Right lobe of liver (tissue), 4 donors: ENCODE data around the gene MTG1.

Source experiments
- POLR2A ChIP-seq: fragments of 450-650 bp; IDR thresholded peaks from one replicate; pipeline ENCODE4 v1.6.1; 2017; ENCODE audit warnings: antibody characterized with exemption, mild to moderate bottlenecking
- TF ChIP-seq, protein P1 (sequence below), 4 donors: fragments of 200-600 bp in 3 of 4; fragments of 450-650 bp in 1 of 4; IDR thresholded peaks; one replicate each; pipeline versions ENCODE4 v1.5.1 to v1.8.0; 2016 to 2022; ENCODE audit warnings: antibody characterized with exemption in 4 of 4, mild to moderate bottlenecking in 2 of 4
- donor health status: DM: no; HTN: no; CAD: no.
- donor health status: DM: no; HTN: no; CAD: no.
- donor health status: DM: no; HTN: yes; CAD: no.

DNA sequence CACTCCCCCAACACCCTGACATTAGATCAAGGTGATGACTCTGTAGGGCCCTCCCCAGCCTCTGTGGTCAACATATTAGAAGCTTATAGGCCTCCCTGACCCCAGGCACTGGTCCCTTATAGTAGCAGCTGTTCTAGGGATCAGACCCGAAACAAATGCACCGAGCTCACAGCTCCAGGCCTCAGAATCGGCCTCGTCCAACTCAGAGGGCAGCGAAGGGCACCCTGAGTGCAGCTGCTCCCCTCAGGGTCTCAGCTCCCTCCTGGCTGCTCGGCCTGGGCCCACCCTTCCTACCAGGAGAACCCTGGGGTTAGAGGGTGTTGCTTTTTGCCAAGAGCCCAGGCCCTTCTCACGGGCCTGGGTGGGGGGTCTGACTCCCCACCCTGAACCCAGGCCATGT lies 25.8 kb upstream of the MTG1 start:
- TF ChIP-seq POLR2A, result no peak
- TF ChIP-seq, protein P1, sequence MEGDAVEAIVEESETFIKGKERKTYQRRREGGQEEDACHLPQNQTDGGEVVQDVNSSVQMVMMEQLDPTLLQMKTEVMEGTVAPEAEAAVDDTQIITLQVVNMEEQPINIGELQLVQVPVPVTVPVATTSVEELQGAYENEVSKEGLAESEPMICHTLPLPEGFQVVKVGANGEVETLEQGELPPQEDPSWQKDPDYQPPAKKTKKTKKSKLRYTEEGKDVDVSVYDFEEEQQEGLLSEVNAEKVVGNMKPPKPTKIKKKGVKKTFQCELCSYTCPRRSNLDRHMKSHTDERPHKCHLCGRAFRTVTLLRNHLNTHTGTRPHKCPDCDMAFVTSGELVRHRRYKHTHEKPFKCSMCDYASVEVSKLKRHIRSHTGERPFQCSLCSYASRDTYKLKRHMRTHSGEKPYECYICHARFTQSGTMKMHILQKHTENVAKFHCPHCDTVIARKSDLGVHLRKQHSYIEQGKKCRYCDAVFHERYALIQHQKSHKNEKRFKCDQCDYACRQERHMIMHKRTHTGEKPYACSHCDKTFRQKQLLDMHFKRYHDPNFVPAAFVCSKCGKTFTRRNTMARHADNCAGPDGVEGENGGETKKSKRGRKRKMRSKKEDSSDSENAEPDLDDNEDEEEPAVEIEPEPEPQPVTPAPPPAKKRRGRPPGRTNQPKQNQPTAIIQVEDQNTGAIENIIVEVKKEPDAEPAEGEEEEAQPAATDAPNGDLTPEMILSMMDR (IDR thresholded peaks at IDR 0.05), result no peak
